Measurements from ENCODE around the gene KDM2A.
"Not testable (repeated sequence)": the region's sequence is repeated elsewhere in the genome, so short reads cannot be mapped to it uniquely, and the experiment has no call there.

The KDM2A gene

DNA sequence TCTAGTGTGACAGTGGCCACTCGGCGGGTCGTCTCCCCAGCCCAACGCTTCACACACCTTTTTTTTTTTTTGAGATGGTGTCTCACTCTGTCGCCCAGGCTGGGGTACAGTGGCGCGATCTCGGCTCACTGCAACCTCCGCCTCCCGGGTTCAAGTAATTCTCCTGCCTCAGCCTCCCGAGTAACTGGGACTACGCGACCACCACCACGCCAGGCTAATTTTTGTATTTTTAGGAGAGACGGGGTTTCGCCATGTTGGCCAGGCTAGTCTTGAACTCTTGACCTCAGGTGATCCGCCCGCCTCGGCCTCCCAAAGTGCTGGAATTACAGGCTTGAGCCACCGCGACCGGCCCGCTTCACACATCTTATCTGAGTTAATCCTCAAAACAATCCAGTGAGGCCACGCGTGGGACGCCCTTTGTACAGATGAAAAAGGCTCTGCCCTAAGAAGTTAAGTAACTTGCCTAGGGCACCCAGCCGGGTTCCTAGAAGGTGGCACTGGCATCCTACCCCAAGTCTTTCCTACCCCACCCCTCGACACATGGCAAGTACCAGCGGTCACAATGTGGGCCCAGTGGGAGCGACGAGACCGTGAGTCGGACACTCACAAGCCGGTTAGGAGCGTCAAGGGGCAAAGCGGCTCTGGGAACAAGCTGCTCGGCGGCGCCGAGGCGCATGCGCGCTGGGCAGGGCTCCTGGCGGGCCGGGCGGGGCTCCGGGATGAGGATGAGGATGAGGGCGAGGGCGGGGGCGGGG lies 142.0 kb downstream of the KDM2A start:
- DNase-seq (ENCODE audit: low read depth in 2 of 2), result not testable (repeated sequence)

GRCh38 chr11:67261640-67261945 lies 142.5 kb downstream of the KDM2A start:
- no peak for DNase-seq (ENCODE audit: low read depth in 2 of 2)

GRCh38 chr11:67261946-67262681 lies 143.1 kb downstream of the KDM2A start:
- DNase-seq (ENCODE audit: low read depth in 2 of 2), result no peak

DNA sequence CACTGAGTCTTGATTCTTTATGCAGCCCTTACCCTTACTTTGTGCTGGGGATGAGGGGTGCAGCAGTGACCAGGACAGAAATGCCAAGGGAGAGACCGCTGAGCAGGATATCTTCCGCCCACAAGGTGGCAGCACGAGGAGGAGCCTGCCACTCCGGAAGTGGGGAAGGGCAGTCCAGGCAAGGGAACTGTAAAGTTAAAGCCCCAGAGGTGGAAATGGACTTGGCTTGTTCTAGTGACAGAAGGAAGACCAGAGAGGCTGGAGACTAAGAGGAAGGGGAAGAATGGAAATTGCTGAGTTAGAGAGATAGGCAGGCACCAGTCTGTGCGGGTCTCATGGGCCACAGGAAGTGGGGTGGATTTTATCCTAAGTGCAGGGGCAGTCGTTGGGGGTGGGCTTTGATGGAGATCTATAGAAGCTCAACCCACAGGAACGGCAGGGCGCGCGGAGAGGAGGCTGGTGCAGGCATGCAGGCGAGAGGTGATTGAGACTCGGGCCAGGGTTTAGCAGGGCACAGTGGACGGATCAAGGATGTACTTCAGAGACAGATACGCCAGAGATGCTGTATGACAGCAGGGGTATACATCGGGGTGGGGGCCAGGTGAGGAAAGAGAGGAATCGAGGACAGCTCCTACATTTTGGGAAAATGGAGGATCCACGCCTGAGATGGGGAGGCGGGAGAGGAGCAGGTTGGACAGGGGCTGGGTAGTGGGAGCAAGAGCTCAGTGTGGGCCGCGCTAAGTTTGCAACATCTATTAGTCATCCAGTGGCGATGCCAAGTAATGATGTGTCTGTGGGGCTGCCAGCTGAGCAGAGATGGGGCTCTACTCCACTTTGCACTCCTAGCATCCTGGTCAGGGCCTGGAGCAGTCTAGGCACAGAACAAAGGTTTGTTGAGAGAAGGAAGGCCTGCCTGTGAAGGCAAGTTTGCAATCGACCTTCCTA lies 143.9 kb downstream of the KDM2A start:
- DNase-seq (ENCODE audit: low read depth in 2 of 2), result peak; percentile 64 to 68

GRCh38 chr11:67264260-67264659 lies 145.2 kb downstream of the KDM2A start:
- DNase-seq (ENCODE audit: low read depth in 2 of 2), result no peak

GRCh38 chr11:67264877-67265632 lies 146.0 kb downstream of the KDM2A start:
- DNase-seq (ENCODE audit: low read depth in 2 of 2), result no peak

GRCh38 chr11:67265633-67266448 lies 146.8 kb downstream of the KDM2A start:
- peak; percentile 65 to 67 for DNase-seq (ENCODE audit: low read depth in 2 of 2)

DNA sequence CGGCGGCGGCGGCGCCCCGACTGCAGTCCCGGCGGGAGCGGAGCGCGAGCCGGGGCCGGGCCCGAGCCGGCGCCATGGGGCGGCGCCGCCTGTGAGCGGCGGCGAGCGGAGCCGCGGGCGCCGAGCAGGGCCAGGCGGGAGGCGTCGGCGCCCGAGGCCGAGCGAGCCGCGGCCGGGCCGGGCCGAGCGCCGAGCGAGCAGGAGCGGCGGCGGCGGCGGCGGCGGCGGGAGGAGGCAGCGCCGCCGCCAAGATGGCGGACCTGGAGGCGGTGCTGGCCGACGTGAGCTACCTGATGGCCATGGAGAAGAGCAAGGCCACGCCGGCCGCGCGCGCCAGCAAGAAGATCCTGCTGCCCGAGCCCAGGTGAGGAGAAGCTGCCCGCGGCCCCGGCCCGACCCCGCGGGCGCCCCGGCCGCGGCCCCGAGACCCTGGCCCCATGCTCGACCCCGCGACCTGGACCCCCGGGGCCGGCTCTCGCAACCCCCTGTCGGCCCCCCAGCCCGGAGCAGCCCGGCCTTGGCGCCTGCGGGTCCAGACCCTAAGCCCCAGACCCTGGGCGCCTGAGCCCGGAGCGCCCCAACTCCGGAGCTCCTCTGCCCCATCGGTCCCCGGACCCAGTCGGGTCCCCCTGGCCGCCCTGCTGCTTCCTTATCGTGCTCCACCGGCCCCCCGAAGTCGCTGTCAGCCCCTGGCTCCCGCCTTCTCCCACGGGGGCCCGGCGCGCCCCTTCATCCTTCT lies 147.6 kb downstream of the KDM2A start, which contains the start of gene GRK2:
TSS of gene GRK2 (plus strand) at position 25 of the 739 bp plus-strand sequence. CDS start at position 252, 227 bp downstream.
- no peak for DNase-seq (ENCODE audit: low read depth in 2 of 2)

DNA sequence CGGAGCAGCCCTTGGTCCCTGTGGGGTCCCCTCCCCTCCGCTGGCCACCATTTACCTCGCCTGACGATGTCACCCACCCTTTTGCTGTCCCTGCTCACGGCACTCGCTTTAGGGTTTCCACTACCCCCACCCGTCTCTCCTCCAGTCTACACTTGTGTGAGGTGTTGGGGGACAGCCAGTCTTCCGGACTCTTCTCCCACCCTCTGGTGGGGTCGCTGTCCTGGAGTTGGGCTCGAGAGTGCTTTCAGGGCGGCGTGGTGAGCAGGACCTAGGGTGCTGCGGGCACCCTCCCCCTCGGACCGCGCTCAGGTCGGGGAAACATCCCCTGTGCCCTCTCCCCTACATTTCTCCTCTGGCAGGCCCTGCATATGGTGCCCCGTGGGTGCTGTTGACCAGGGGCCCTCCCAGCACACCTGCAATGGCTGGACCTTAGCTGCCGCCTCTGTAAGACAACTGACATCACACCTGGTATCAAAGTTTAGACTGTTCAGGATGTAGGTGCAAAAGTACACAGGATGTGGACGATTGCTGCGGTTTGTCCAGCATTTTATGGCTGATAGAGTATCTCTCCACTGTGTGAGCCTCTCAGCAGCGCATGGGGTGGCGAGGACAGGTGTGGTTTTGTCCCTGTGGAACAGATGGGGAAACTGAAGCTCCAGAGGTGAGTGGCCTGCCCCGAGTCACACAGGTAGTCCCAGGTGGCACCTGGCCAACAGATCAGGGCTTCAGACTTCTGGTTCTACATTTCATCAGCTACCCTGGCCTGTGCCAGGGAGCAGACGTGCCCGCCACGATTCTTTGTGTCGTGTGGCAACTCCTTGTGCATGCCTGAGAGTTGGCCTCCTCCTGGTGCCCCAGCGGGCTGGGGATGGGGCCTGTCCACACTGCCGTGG lies 148.4 kb downstream of the KDM2A start:
- no peak for DNase-seq (ENCODE audit: low read depth in 2 of 2)

GRCh38 chr11:67268081-67268961 lies 149.3 kb downstream of the KDM2A start:
- peak; percentile 71 to 77 for DNase-seq (ENCODE audit: low read depth in 2 of 2)

DNA sequence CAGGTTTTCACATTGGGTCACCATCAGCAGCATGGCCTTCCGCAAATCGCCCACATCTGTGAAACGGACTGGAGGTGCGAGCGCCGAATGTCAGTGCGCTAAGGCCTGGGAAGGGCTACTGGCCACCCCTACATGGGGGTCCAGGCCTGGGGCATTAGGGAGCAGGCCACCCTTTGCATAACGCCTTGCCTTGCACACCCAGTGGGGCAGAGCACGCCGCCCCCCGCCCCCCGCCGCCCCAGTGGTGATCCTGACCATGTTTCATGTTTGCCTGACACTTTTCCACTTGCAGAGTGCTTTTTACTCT lies 149.9 kb downstream of the KDM2A start:
- no peak for DNase-seq (ENCODE audit: low read depth in 2 of 2)

DNA sequence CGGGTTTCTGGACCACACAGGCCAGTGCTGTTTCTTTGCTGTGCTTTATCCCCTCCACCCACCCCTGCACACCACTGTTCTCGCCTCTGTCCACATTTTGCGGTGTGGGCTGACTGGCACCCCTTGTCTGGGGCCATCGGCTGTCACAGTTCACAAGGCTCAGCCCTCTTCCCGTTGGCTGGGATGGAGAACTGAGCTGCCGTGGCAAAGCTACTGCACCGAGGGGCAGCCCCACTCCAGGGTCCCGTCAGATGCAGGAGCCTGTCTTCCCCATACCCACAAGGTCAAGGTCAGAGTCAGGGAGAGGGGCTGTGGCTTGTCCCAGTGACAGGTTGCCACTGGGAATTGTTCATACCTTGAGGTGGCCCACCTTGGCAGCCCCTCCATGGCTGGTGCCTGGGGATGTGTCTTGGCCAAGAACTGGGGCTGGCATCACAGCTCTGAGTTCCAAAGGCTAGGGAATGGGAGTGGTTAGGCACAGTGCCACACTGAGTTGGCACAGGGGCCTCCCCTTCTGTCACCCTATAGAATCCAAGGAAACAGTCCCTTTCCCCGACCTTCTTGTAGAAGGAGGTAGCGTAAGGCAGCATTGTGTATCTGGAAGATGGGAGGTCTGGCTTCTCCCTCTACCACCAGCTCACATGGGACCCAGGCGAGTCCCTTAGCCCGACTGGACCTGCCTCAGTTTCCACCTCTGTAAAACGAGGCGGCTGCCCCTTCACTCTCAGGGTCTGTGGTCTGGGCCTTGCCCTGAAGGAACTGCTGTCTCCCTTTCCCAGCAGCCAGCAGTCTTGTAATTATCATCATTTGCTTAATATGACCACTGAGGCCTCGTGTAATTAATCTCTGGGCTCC lies 150.6 kb downstream of the KDM2A start:
- DNase-seq (ENCODE audit: low read depth in 2 of 2), result no peak

GRCh38 chr11:67270256-67271204 lies 151.5 kb downstream of the KDM2A start:
- no peak for DNase-seq (ENCODE audit: low read depth in 2 of 2)

- no peak for DNase-seq (ENCODE audit: low read depth in 2 of 2)
These were observed 152.1 kb downstream of the KDM2A start for GRCh38 chr11:67271205-67271540.

DNA sequence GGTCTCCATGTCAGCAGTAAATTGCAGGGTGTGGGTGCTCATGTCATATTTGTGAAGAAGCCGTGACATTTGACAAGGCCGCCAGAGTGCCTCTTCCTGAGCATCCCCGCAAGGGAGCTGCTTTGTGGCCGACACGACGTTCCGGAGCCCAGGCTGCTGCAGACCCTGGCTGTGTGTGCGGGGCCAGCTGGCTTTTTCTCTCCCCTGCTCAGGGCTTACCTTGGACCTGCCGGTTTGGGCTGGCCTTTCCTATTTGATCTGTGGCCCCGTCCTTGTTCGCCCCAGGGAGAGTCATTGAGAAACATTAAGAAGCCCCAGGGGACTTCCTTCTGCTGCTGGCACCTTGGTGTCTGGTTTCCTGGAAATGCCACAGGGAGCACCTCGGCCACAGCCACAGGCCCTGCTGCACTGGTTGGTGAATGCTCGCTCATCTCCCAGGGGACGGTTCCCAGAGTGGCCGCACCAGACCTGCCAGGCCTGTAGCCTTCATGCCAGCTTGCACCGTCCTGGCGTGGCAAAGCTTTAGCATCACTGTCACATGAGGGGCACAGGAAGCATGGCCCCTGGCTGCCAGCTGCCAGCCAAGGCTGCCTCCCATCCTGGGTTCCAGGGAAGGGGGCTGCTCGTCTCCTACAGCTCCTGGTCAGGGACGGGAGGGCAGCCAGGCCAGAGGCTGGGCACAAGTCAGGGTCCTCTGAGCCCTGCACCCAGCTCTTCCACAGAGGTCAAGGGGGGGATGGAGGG lies 152.7 kb downstream of the KDM2A start:
- DNase-seq (ENCODE audit: low read depth in 2 of 2), result peak; percentile 68 to 75

Data from stimulated activated CD8-positive, alpha-beta memory T cell treated with anti-CD3 and anti-CD28 coated beads, Interleukin-15, amount 100 ng/mL, for 48 hours (primary cell).